ENCODE data around the gene HLCS. TPM values are rescaled to one million over a fixed set of nuclear protein-coding genes. Genes with fewer than 3 reads are reported as not detected.

HLCS gene
- total RNA-seq, 1 donor from 2014 or later = 10.3 TPM

DNA sequence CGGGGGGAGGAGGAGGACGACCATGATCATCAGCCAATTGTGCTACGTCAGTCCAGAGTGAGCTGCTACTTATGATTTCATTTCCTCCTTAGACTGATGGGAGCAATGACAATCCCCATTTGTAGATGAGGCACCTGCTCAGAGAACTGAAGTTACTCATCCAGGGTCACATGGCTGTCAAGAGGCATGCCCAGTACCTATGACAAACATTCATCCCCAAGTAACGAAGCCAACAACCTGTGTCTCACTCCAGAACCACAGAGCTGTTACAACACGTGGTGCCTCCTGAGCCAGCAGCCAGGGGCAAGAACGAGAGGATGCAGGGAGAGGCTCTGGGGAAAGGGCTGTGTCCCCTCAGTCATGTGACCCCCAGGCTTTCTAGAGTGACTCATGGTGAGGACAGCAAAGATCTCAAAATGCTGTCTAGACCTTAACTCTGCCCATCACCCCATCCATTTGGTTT is 173.9 kb downstream of the HLCS start:
- Histone ChIP-seq H3K27ac (no peak overlapping the region), H3K4me1 (no peaks in the 10 kb centered on the region), H3K27me3 (no peaks in the 10 kb centered on the region), H3K9me3 (peaks cover 11% of the 10 kb centered on the region), H3K36me3 (no peaks in the 10 kb centered on the region), H3K4me3 (no peak overlapping the region)
- TF ChIP-seq, protein P1, sequence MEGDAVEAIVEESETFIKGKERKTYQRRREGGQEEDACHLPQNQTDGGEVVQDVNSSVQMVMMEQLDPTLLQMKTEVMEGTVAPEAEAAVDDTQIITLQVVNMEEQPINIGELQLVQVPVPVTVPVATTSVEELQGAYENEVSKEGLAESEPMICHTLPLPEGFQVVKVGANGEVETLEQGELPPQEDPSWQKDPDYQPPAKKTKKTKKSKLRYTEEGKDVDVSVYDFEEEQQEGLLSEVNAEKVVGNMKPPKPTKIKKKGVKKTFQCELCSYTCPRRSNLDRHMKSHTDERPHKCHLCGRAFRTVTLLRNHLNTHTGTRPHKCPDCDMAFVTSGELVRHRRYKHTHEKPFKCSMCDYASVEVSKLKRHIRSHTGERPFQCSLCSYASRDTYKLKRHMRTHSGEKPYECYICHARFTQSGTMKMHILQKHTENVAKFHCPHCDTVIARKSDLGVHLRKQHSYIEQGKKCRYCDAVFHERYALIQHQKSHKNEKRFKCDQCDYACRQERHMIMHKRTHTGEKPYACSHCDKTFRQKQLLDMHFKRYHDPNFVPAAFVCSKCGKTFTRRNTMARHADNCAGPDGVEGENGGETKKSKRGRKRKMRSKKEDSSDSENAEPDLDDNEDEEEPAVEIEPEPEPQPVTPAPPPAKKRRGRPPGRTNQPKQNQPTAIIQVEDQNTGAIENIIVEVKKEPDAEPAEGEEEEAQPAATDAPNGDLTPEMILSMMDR (IDR thresholded peaks at IDR 0.05) = no peak
- peak in 1 of 2 donors; percentile 35 for TF ChIP-seq POLR2AphosphoS5 (IDR thresholded peaks at IDR 0.05; ENCODE audit: insufficient read depth in 1 of 2, low read depth in 1 of 2)
- intact Hi-C loops (cut with DNase I) = no loop called here
- DNase-seq (ENCODE audit: extremely low spot score in 2 of 2) = peak in 1 of 2 donors; percentile 60

GRCh38 chr21:36791695-36792470 is 174.6 kb downstream of the HLCS start:
- TF ChIP-seq, protein P1 (IDR thresholded peaks at IDR 0.05) = no peak
- TF ChIP-seq POLR2A (IDR thresholded peaks at IDR 0.05) = no peak
- H3K36me3 ChIP-seq = no peaks in the 10 kb centered on the region
- no peak overlapping the region for H3K4me3 ChIP-seq
- no peak for DNase-seq (ENCODE audit: extremely low spot score in 2 of 2)
- intact Hi-C loops (cut with DNase I) = no loop called here
- no peaks in the 10 kb centered on the region for H3K4me1 ChIP-seq
- no peaks in the 10 kb centered on the region for H3K27me3 ChIP-seq
- no peak overlapping the region for H3K27ac ChIP-seq
- H3K9me3 ChIP-seq = peaks cover 11% of the 10 kb centered on the region

- Histone ChIP-seq H3K27ac (no peak overlapping the region), H3K36me3 (no peaks in the 10 kb centered on the region), H3K4me3 (no peak overlapping the region), H3K27me3 (no peaks in the 10 kb centered on the region), H3K9me3 (peaks cover 6% of the 10 kb centered on the region), H3K4me1 (no peaks in the 10 kb centered on the region)
- TF ChIP-seq POLR2A (IDR thresholded peaks at IDR 0.05) = no peak
- no peak for TF ChIP-seq POLR2AphosphoS5 (IDR thresholded peaks at IDR 0.05; ENCODE audit: insufficient read depth in 1 of 2, low read depth in 1 of 2)
- TF ChIP-seq, protein P1 (IDR thresholded peaks at IDR 0.05) = no peak
- DNase-seq (ENCODE audit: extremely low spot score in 2 of 2) = peak in 1 of 2 donors; percentile 6
- intact Hi-C loops (cut with DNase I) = no loop called here
Measured at GRCh38 chr21:36791180-36791579, 175.3 kb downstream of the HLCS start.

DNA sequence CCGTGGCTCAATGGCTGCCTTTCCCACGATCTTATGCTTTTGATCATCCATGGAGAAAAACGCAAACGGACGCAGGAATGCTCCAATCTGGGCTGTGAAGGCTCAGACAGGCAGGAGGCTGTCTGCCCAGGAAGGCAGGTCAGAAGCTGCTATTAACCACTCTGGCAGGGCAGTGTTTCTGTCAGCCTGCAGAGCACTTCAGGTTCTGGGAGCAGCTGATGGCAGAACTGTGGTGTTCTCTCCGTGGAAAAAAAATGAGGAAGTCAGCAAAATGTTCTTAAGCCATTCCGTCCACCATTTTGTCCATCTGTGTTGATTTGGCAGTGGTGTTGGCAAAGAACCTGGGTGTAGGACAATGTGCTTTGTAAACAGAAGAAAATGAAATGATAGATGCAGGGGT is 175.9 kb downstream of the HLCS start:
- Histone ChIP-seq H3K9me3 (peaks cover under 1% of the 10 kb centered on the region), H3K27ac (no peak overlapping the region), H3K4me3 (no peak overlapping the region), H3K4me1 (no peaks in the 10 kb centered on the region), H3K36me3 (no peaks in the 10 kb centered on the region), H3K27me3 (no peaks in the 10 kb centered on the region)
- DNase-seq (ENCODE audit: extremely low spot score in 2 of 2) = no peak
- intact Hi-C loops (cut with DNase I) = no loop called here
- TF ChIP-seq, protein P1 (IDR thresholded peaks at IDR 0.05) = no peak
- TF ChIP-seq POLR2A (IDR thresholded peaks at IDR 0.05) (no peak), POLR2AphosphoS5 (IDR thresholded peaks at IDR 0.05; ENCODE audit: insufficient read depth in 1 of 2, low read depth in 1 of 2) (no peak)

DNA sequence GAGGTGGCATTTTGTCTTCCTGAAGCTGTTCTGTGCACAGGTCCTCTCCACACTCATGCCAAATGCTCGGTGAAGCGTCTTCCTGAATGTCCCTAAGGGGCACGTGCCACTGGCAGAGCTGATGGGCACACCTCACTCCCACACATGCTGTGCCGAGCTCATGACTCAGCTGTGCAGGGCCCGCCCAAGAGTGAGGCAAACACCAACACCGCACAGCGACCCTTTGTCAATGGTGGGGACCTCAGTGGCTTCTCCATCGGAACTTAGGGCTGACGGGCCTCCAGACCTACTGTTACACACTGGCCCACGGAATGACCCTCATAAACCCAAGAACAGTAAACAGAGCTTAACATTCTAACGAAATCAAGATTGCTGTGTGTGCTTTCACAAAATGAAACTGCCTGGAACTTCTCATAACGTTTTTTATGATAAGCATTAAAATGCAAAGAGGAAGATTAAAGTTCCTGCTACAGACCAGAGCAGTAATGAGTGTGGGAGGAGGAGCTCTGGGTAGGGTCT is 178.3 kb downstream of the HLCS start:
- DNase-seq (ENCODE audit: extremely low spot score in 2 of 2) = no peak
- intact Hi-C loops (cut with DNase I) = no loop called here
- Histone ChIP-seq H3K9me3 (no peaks in the 10 kb centered on the region), H3K27me3 (no peaks in the 10 kb centered on the region), H3K36me3 (no peaks in the 10 kb centered on the region), H3K4me3 (peak overlapping the region in 1 of 2 donors; percentile 17), H3K27ac (no peak overlapping the region), H3K4me1 (no peaks in the 10 kb centered on the region)
- TF ChIP-seq POLR2A (IDR thresholded peaks at IDR 0.05) (no peak), POLR2AphosphoS5 (IDR thresholded peaks at IDR 0.05; ENCODE audit: insufficient read depth in 1 of 2, low read depth in 1 of 2) (peak; percentile 31 to 40)
- TF ChIP-seq, protein P1 (IDR thresholded peaks at IDR 0.05) = no peak
